Left lung (tissue), 10 donors: ENCODE results near the gene SLC6A12. TPM values are rescaled to one million over a fixed set of nuclear protein-coding genes. Genes with fewer than 3 reads are reported as not detected.

Source experiments
- ATAC-seq: fragments of 200-7000 bp; cut with Tn5 transposase; one replicate; pipeline ENCODE4 v1.9.1; 2020; ENCODE audit warnings: moderate library complexity
- DNase-seq, 4 donors: peaks; one replicate each; pipeline ENCODE4 v3.0.0-alpha.2; 2013 to 2020
- H3K27ac ChIP-seq, 2 donors: fragments of 200-600 bp; sonication (generic) in 1 of 2; one replicate each; pipeline versions ENCODE4 v1.5.0 to v1.8.0; 2020 to 2021
- H3K27me3 ChIP-seq, 2 donors: fragments of 200-600 bp; sonication (generic) in 1 of 2; one replicate each; pipeline versions ENCODE4 v1.5.0 to v1.8.0; 2020 to 2021
- H3K36me3 ChIP-seq, 2 donors: fragments of 200-600 bp; sonication (generic) in 1 of 2; one replicate each; pipeline versions ENCODE4 v1.5.0 to v1.8.0; 2020 to 2021
- H3K4me1 ChIP-seq, 2 donors: fragments of 200-600 bp; one replicate each; pipeline ENCODE4 v1.8.0; 2021
- H3K4me3 ChIP-seq, 2 donors: fragments of 200-600 bp; sonication (generic) in 1 of 2; one replicate each; pipeline versions ENCODE4 v1.5.0 to v1.8.0; 2020 to 2021; ENCODE audit warnings: mild to moderate bottlenecking in 1 of 2
- H3K9me3 ChIP-seq, 2 donors: fragments of 200-600 bp; sonication (generic) in 1 of 2; one replicate each; pipeline versions ENCODE4 v1.5.0 to v1.8.0; 2020 to 2021
- CTCF ChIP-seq, 2 donors: fragments of 200-600 bp; sonication (generic) in 1 of 2; IDR thresholded peaks; one replicate each; pipeline versions ENCODE4 v1.5.0 to v1.8.0; 2021; ENCODE audit warnings: antibody characterized with exemption in 2 of 2
- intact Hi-C, 2 donors: fragments of 100-400 bp; cut with DNase I; formaldehyde crosslinking; loops; one replicate each; pipeline versions ENCODE4 v1.11.2 to v1.14.2; 2022
- polyA plus RNA-seq, 6 donors: library from polyadenylated mRNA; unstranded; fragments of 120-200 nt; gene quantifications; one replicate each; pipeline ENCODE4 v1.2.1, GENCODE V29; 2013; ENCODE audit not compliant: insufficient read length in 6 of 6
- total RNA-seq, 2 donors: library from RNA; stranded (reverse); fragmentation: NEBNext Ultra II Directional; extraction: Animal tissue kit (Norgen Biotek cat#: 25700); gene quantifications; one replicate each; pipeline ENCODE4 v1.2.1, GENCODE V29; 2021
- donor health status: DM: no; HTN: yes; CAD: no.
- donor health status: DM: no; HTN: no; CAD: no.

The SLC6A12 gene
- total and polyA plus RNA-seq, 8 donors = 0.52 to 4.7 (median 0.92) TPM

GRCh38 chr12:202081-202731 is 11.8 kb downstream of the SLC6A12 start:
- intact Hi-C loops = no loop called here
- Histone ChIP-seq H3K9me3 (no peaks in the 10 kb centered on the region), H3K4me1 (peaks cover 0 to 11% of the 10 kb centered on the region in 2 donors), H3K36me3 (no peaks in the 10 kb centered on the region), H3K4me3 (no peak overlapping the region), H3K27me3 (peaks cover 4 to 69% of the 10 kb centered on the region in 2 donors), H3K27ac (no peak overlapping the region)
- ATAC-seq (peak; percentile 74), DNase-seq (peak in 1 of 4 donors; percentile 78)
- no peak for TF ChIP-seq CTCF (IDR thresholded peaks at IDR 0.05)

GRCh38 chr12:201361-201760 is 12.6 kb downstream of the SLC6A12 start:
- Histone ChIP-seq H3K4me3 (no peak overlapping the region), H3K4me1 (peaks cover 0 to 11% of the 10 kb centered on the region in 2 donors), H3K9me3 (no peaks in the 10 kb centered on the region), H3K36me3 (no peaks in the 10 kb centered on the region), H3K27me3 (peaks cover 4 to 61% of the 10 kb centered on the region in 2 donors), H3K27ac (no peak overlapping the region)
- no peak for TF ChIP-seq CTCF (IDR thresholded peaks at IDR 0.05)
- DNase-seq (peak in 1 of 4 donors; percentile 17), ATAC-seq (no peak)
- intact Hi-C loops = no loop called here

- intact Hi-C loops = no loop called here
- Histone ChIP-seq H3K4me1 (peaks cover 0 to 6% of the 10 kb centered on the region in 2 donors), H3K36me3 (no peaks in the 10 kb centered on the region)
These were observed 15.3 kb downstream of the SLC6A12 start for GRCh38 chr12:198705-199104.

GRCh38 chr12:197911-198695 is 15.9 kb downstream of the SLC6A12 start:
- no peak overlapping the region for H3K27ac ChIP-seq

More at GRCh38 chr12:198705-199104, 15.3 kb downstream of the SLC6A12 start:
- H3K27ac ChIP-seq = no peak overlapping the region
- ATAC-seq (no peak), DNase-seq (peak in 1 of 4 donors; percentile 41)
- no peak for TF ChIP-seq CTCF (IDR thresholded peaks at IDR 0.05)
- H3K4me3 ChIP-seq = no peak overlapping the region
- peaks cover under 1 to 60% of the 10 kb centered on the region in 2 donors for H3K27me3 ChIP-seq
- H3K9me3 ChIP-seq = no peaks in the 10 kb centered on the region

More at GRCh38 chr12:197911-198695, 15.9 kb downstream of the SLC6A12 start:
- intact Hi-C loops = no loop called here
- H3K4me1 ChIP-seq = no peaks in the 10 kb centered on the region
- ATAC-seq = no peak
- DNase-seq = peak in 1 of 4 donors; percentile 64
- no peaks in the 10 kb centered on the region for H3K36me3 ChIP-seq
- no peak for TF ChIP-seq CTCF (IDR thresholded peaks at IDR 0.05)
- no peaks in the 10 kb centered on the region for H3K9me3 ChIP-seq
- no peak overlapping the region for H3K4me3 ChIP-seq
- peaks cover 0 to 58% of the 10 kb centered on the region in 2 donors for H3K27me3 ChIP-seq
